Measurements from ENCODE around the gene RFTN2.

Gene RFTN2

DNA sequence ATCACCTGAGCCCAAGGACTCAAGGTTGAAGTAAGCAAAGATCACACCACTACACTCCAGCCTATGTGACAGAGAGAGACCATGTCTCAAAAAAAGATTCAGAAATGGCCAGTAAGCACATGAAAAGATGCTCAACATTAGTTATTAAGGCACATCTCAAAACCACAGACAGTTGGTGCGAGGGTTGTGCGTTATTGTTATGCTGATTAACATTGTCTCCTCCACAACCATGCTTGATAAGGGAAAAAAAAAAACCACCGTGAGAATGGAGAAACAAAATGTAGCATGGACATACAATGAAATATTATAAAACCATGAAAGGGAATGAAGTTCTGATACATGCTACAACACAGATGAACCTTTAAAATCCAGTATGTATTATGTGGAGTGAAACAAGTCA, 132.2 kb downstream of the RFTN2 start:
- no peak for DNase-seq

DNA sequence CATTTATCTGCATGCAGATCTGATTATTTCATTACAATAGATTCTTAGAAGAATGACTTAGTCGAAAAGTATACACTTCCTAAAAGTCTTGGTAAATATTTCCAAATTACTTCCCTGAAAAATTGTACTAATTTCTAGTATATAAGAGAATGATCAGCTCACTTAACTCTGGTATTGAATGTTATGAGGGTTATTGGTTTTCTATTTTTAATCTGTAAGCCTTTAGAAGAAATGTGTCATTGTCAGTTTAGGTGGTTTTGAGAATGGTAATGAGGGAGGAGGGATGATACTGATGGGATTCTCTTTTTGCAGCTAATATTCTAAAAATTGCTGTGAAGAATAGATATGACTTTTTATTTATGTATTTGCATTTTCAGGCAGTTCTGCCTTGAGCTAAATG, 135.7 kb downstream of the RFTN2 start:
- no peak for DNase-seq

DNA sequence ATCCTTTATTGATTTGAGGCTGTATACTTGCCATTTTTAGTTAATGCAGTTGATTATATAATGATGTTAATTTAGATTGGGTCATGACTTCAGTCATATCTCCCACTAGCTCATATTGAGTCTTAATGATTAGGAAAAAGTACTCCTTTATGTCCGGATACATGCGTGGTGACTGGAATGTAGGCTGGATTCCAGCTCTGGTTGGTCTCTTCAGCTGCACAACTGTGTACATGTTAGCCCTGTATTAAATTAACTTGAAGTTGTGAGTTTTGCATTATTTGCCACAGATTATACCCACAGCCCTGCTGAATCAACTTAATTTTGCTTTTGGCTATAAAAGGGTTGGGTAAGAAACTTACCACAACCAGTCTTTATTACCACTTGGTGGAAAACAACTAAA, 137.0 kb downstream of the RFTN2 start:
- no peak for DNase-seq
